Measurements from ENCODE around the gene PRPF38A. TPM values are rescaled to one million over a fixed set of nuclear protein-coding genes. Genes with fewer than 3 reads are reported as not detected.

PRPF38A gene
- total and polyA plus RNA-seq, 2 donors (not counting 3 experiments of a cell fraction or from before 2014, with no cell fraction given) = 16.0 to 42.0 TPM

DNA sequence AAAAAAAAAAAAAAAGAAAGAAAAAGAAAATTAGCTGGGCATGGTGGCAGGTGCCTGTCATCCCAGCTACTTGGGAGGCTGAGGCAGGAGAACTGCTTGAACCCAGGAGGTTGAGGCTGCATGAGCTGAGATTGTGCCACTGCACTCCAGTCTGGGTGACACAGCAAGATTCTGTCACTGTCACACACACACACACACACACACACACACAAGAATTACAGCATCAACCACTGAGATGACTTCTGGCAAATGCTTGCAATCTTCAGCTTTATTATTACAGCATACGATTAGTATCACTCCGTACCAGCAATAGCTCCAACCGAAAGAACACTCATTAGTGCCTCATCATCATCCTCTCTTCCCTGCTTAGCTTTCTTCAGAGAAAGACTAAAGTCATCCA lies 4.8 kb upstream of the PRPF38A start:
- dilution Hi-C loops (cut with MboI; ENCODE audit: extremely low pct_ligation_motif_present, low sequenced_read_pairs) = no loop called here
- ChIA-PET CTCF (no interaction called here), POLR2A (no interaction called here)
- Histone ChIP-seq H3K27me3 (ENCODE audit: control insufficient read depth in 2 of 2, insufficient read depth in 2 of 2, low read length in 2 of 2) (no peaks in the 10 kb centered on the region), H3K9me3 (replicated peaks; ENCODE audit: control insufficient read depth, insufficient read depth, low read length) (no peaks in the 10 kb centered on the region), H3K27ac (ENCODE audit: insufficient read depth, low read depth, low read length) (no peak overlapping the region), H3K79me2 (ENCODE audit: control insufficient read depth, insufficient read depth, low read length) (peaks cover 10% of the 10 kb centered on the region), H3K4me3 (replicated peaks in 1 of 3; ENCODE audit: insufficient read depth in 1 of 3, low read depth in 1 of 3, low read length in 3 of 3) (no peak overlapping the region), H3K9ac (replicated peaks; ENCODE audit: extremely low read depth, insufficient read depth, low read length) (no peak overlapping the region), H3K4me1 (ENCODE audit: control insufficient read depth, extremely low read depth, insufficient read depth, low read length) (peaks cover 7% of the 10 kb centered on the region), H3K9me1 (replicated peaks; ENCODE audit: control insufficient read depth, extremely low read depth, insufficient read depth, low read length) (no peaks in the 10 kb centered on the region), H2AFZ (ENCODE audit: low read depth, low read length) (no peak overlapping the region), H3K4me2 (ENCODE audit: insufficient read depth, low read length) (no peak overlapping the region), H3K36me3 (ENCODE audit: control insufficient read depth in 2 of 2, extremely low read depth in 1 of 2, insufficient read depth in 2 of 2, low read length in 2 of 2) (peaks cover 0 to 4% of the 10 kb centered on the region in 2 experiments), H4K20me1 (replicated peaks; ENCODE audit: control insufficient read depth, extremely low read depth, insufficient read depth, low read length) (no peaks in the 10 kb centered on the region)
- DNase-seq (ENCODE audit: low read depth, low spot score) (no peak), FAIRE-seq (no peak)
- TF ChIP-seq POLR2A (IDR thresholded peaks at IDR 0.05; ENCODE audit: low read depth, low read length) (no peak), MYC (IDR thresholded peaks at IDR 0.05; ENCODE audit: low read depth, low read length) (no peak)
- intact Hi-C loops (cut with micrococcal nuclease) = loop anchor here (10.0 kb wide), 1 partner anchor 795 kb away; the partner anchor contains the start of gene CPT2
- BruUV-seq (replicated peaks) = no TSS peak

DNA sequence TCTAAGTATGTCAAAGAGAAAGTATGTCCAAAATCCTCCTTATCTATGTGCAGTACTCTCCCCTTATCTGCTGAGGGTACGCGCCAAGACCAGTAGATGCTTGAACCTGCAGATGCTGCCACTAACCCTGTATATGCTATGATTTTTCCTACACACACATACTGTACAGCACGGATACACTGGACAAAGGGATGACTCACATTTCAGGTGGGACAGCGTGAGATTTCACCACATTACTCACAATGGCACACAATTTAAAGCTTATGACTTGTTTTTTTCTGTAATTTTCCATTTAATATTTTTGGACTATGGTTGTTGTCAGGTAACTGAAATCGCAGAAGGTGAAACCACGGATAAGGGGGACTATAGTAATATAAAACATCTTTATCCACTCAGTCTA lies 4.3 kb upstream of the PRPF38A start:
- H3K27ac ChIP-seq (ENCODE audit: insufficient read depth, low read depth, low read length) = no peak overlapping the region
- POLR2A ChIA-PET = no interaction called here
- dilution Hi-C loops (cut with MboI; ENCODE audit: extremely low pct_ligation_motif_present, low sequenced_read_pairs) (no loop called here), intact Hi-C loops (cut with micrococcal nuclease) (loop anchor here (10.0 kb wide), 1 partner anchor 795 kb away; the partner anchor contains the start of gene CPT2)
- no peaks in the 10 kb centered on the region for H4K20me1 ChIP-seq (replicated peaks; ENCODE audit: control insufficient read depth, extremely low read depth, insufficient read depth, low read length)
- FAIRE-seq = no peak
- H3K9me1 ChIP-seq (replicated peaks; ENCODE audit: control insufficient read depth, extremely low read depth, insufficient read depth, low read length) = no peaks in the 10 kb centered on the region
- H3K9me3 ChIP-seq (replicated peaks; ENCODE audit: control insufficient read depth, insufficient read depth, low read length) = no peaks in the 10 kb centered on the region
- H3K4me1 ChIP-seq (ENCODE audit: control insufficient read depth, extremely low read depth, insufficient read depth, low read length) = peaks cover 8% of the 10 kb centered on the region
- H3K27me3 ChIP-seq (ENCODE audit: control insufficient read depth in 2 of 2, insufficient read depth in 2 of 2, low read length in 2 of 2) = no peaks in the 10 kb centered on the region
- H2AFZ ChIP-seq (ENCODE audit: low read depth, low read length) = no peak overlapping the region
- TF ChIP-seq GATA2 (IDR thresholded peaks at IDR 0.05; ENCODE audit: insufficient read depth, insufficient read length, low read depth, low read length) = no peak
- no peak for TF ChIP-seq POLR2AphosphoS5 (IDR thresholded peaks at IDR 0.05; ENCODE audit: insufficient read depth, low read depth, low read length)
- no peak for TF ChIP-seq FOS (IDR thresholded peaks at IDR 0.05; ENCODE audit: borderline replicate concordance, insufficient read depth, low read length)
- TF ChIP-seq, protein P1, sequence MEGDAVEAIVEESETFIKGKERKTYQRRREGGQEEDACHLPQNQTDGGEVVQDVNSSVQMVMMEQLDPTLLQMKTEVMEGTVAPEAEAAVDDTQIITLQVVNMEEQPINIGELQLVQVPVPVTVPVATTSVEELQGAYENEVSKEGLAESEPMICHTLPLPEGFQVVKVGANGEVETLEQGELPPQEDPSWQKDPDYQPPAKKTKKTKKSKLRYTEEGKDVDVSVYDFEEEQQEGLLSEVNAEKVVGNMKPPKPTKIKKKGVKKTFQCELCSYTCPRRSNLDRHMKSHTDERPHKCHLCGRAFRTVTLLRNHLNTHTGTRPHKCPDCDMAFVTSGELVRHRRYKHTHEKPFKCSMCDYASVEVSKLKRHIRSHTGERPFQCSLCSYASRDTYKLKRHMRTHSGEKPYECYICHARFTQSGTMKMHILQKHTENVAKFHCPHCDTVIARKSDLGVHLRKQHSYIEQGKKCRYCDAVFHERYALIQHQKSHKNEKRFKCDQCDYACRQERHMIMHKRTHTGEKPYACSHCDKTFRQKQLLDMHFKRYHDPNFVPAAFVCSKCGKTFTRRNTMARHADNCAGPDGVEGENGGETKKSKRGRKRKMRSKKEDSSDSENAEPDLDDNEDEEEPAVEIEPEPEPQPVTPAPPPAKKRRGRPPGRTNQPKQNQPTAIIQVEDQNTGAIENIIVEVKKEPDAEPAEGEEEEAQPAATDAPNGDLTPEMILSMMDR (IDR thresholded peaks at IDR 0.05; ENCODE audit: extremely low read depth in 1 of 2, insufficient read depth in 1 of 2, low read depth in 1 of 2, low read length in 2 of 2) = no peak
- no peak for TF ChIP-seq EZH2 (IDR thresholded peaks at IDR 0.05; ENCODE audit: borderline replicate concordance, low read depth, low read length, severe bottlenecking)
- TF ChIP-seq, protein P2, sequence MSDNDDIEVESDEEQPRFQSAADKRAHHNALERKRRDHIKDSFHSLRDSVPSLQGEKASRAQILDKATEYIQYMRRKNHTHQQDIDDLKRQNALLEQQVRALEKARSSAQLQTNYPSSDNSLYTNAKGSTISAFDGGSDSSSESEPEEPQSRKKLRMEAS (IDR thresholded peaks at IDR 0.05; ENCODE audit: insufficient read depth, insufficient read length) = no peak
- TF ChIP-seq MYC (IDR thresholded peaks at IDR 0.05; ENCODE audit: low read depth, low read length) = no peak
- TF ChIP-seq JUN (IDR thresholded peaks at IDR 0.05; ENCODE audit: borderline replicate concordance, insufficient read depth, insufficient read length, low read depth) = no peak
- DNase-seq (ENCODE audit: low read depth, low spot score) = no peak
- no TSS peak for BruUV-seq (replicated peaks)
- CTCF ChIA-PET = no interaction called here
- H3K79me2 ChIP-seq (ENCODE audit: control insufficient read depth, insufficient read depth, low read length) = peaks cover 15% of the 10 kb centered on the region
- no peak overlapping the region for H3K4me3 ChIP-seq (replicated peaks in 1 of 3; ENCODE audit: insufficient read depth in 1 of 3, low read depth in 1 of 3, low read length in 3 of 3)
- H3K36me3 ChIP-seq (ENCODE audit: control insufficient read depth in 2 of 2, extremely low read depth in 1 of 2, insufficient read depth in 2 of 2, low read length in 2 of 2) = peaks cover 0 to 4% of the 10 kb centered on the region in 2 experiments
- no peak overlapping the region for H3K9ac ChIP-seq (replicated peaks; ENCODE audit: extremely low read depth, insufficient read depth, low read length)
- no peak overlapping the region for H3K4me2 ChIP-seq (ENCODE audit: insufficient read depth, low read length)

Measured in endothelial cell of umbilical vein (primary cell).